ENCODE results near the gene GLRX3. TPM values are rescaled to one million over a fixed set of nuclear protein-coding genes. Genes with fewer than 3 reads are reported as not detected.
"Not testable (repeated sequence)": the region's sequence is repeated elsewhere in the genome, so short reads cannot be mapped to it uniquely, and the experiment has no call there.

GLRX3 gene
- total and polyA plus RNA-seq, 5 donors from 2014 or later: 41.4 to 123 (median 96.8) TPM

DNA sequence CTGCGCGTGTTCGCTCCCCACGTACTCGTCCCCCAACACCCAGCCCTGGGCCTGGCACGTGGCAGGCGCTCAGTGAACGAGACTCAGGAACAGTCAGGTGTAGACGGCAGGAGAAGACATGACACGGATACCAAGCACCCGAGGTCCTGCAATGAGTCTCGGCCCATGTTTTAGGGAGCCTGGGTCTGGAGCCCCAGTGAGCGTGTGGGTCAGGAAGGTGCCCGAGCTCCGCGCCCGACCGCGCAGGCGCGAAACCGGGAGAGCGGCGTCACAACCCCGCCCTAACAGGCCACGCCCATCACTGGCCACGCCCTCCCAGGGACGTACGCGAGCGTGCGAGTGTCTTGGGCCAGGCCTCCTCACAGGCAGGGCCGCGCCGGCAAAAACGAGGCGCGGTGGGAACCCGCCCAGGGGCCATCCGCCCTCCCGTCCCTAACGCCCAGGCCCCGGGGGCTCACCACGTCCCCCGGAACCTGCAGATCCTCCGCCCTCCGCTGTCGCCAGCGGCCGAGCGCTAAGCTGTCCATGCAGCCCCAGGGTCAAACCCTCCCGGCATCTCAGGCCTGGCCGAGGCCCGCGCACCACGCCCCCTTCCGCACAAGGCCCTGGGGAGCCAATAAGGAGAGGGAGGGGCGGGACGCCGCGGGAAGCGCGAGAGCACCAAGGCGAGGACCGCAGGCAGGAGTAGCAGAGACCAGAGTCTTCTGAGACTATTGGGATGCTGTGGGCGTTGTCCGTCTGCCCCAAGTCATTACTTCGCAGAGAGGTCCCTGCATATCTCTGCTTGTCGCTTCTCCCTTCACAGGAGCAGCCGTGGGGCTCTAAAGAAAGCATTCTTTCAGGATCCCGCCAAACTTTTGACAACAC is 25.7 kb upstream of the GLRX3 start, which contains the start of gene C10orf143:
C10orf143 (minus strand) TSS at position 585 of the 867 bp plus-strand sequence; CDS start at position 527, 58 bp downstream.
- Mint-ChIP-seq H3K27me3 (peaks cover 5% of the 10 kb centered on the region), H3K4me3 (peak within 1 kb of the TSS; percentile 93 to 100 (median 98)), H3K4me1 (peaks cover 14 to 59% (median 42%) of the 10 kb centered on the region in 4 donors), H3K9me3 (no peaks in the 10 kb centered on the region), H3K36me3 (peaks cover 3% of the 10 kb centered on the region), H3K27ac (peak within 1 kb of the TSS; percentile 95 to 97 (median 95))
- H3K27me3 ChIP-seq (ENCODE audit: control insufficient read depth, insufficient read depth, low read length): no peaks in the 10 kb centered on the region
- H3K4me3 ChIP-seq (ENCODE audit: low read depth, low read length): peak within 1 kb of the TSS; percentile 95
- H3K9me3 ChIP-seq (ENCODE audit: control insufficient read depth in 2 of 2, low read length in 2 of 2): no peaks in the 10 kb centered on the region
- H3K27ac ChIP-seq (ENCODE audit: insufficient read depth, low read length, poor library complexity, severe bottlenecking): peak within 1 kb of the TSS; percentile 94
- H3K4me1 ChIP-seq (ENCODE audit: control insufficient read depth, insufficient read depth, low read length, poor library complexity, severe bottlenecking): peaks cover 38% of the 10 kb centered on the region
- DNase-seq: peak; percentile 95 to 99 (median 98)
- H3K36me3 ChIP-seq (ENCODE audit: control insufficient read depth, insufficient read depth, low read length): no peaks in the 10 kb centered on the region
- peak; percentile 82 for ATAC-seq (ENCODE audit: low read depth in 2 of 2)

GRCh38 chr10:130111113-130111851 is 24.9 kb upstream of the GLRX3 start:
- peak overlapping the region; percentile 94 for H3K27ac ChIP-seq (ENCODE audit: insufficient read depth, low read length, poor library complexity, severe bottlenecking)
- peaks cover 2% of the 10 kb centered on the region for H3K36me3 Mint-ChIP-seq
- ATAC-seq (ENCODE audit: low read depth in 2 of 2) (peak; percentile 81 to 83), DNase-seq (peak; percentile 95 to 98 (median 97))
- H3K9me3 ChIP-seq (ENCODE audit: control insufficient read depth in 2 of 2, low read length in 2 of 2): no peaks in the 10 kb centered on the region
- H3K4me3 Mint-ChIP-seq: peak overlapping the region; percentile 93 to 100 (median 98)
- H3K4me1 ChIP-seq (ENCODE audit: control insufficient read depth, insufficient read depth, low read length, poor library complexity, severe bottlenecking): peaks cover 37% of the 10 kb centered on the region
- peaks cover 5% of the 10 kb centered on the region for H3K27me3 Mint-ChIP-seq
- peaks cover 14 to 57% (median 40%) of the 10 kb centered on the region in 4 donors for H3K4me1 Mint-ChIP-seq
- H3K9me3 Mint-ChIP-seq: peaks cover 0 to 1% (median 0%) of the 10 kb centered on the region in 7 donors
- H3K4me3 ChIP-seq (ENCODE audit: low read depth, low read length): peak overlapping the region; percentile 95
- no peaks in the 10 kb centered on the region for H3K27me3 ChIP-seq (ENCODE audit: control insufficient read depth, insufficient read depth, low read length)
- no peaks in the 10 kb centered on the region for H3K36me3 ChIP-seq (ENCODE audit: control insufficient read depth, insufficient read depth, low read length)
- peak overlapping the region; percentile 95 to 97 (median 95) for H3K27ac Mint-ChIP-seq

DNA sequence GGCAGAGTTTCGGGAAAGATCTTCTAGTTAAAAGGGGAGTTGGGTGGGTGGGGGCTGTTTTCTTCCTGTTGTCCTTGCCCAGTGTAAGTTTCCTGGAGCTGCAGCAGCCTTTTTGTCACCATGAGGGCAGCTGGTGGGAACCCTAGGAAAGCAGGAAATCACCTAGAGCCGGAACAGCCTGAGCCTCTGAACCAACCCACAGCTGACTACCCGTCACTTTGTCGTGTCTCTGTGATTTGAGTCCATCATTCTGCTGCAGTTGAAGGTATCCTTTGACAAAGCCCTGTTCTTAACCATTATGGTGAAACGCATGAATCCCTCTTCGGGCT is 24.4 kb upstream of the GLRX3 start:
- Histone ChIP-seq H3K4me3 (ENCODE audit: low read depth, low read length) (peak overlapping the region; percentile 69), H3K27ac (ENCODE audit: insufficient read depth, low read length, poor library complexity, severe bottlenecking) (peak overlapping the region; percentile 94), H3K9me3 (ENCODE audit: control insufficient read depth in 2 of 2, low read length in 2 of 2) (no peaks in the 10 kb centered on the region), H3K27me3 (ENCODE audit: control insufficient read depth, insufficient read depth, low read length) (no peaks in the 10 kb centered on the region), H3K36me3 (ENCODE audit: control insufficient read depth, insufficient read depth, low read length) (no peaks in the 10 kb centered on the region), H3K4me1 (ENCODE audit: control insufficient read depth, insufficient read depth, low read length, poor library complexity, severe bottlenecking) (peaks cover 32% of the 10 kb centered on the region)
- ATAC-seq (ENCODE audit: low read depth in 2 of 2) (no peak), DNase-seq (peak in 1 of 3 donors; percentile 47)
- Mint-ChIP-seq H3K4me3 (peak overlapping the region; percentile 93 to 100 (median 98)), H3K36me3 (peaks cover 4% of the 10 kb centered on the region), H3K9me3 (peaks cover 0 to 2% (median 0%) of the 10 kb centered on the region in 7 donors), H3K27ac (peak overlapping the region; percentile 88 to 97 (median 95)), H3K27me3 (peaks cover 5% of the 10 kb centered on the region), H3K4me1 (peaks cover 11 to 52% (median 35%) of the 10 kb centered on the region in 4 donors)

- peaks cover 4% of the 10 kb centered on the region for H3K36me3 Mint-ChIP-seq
- H3K27me3 Mint-ChIP-seq: peaks cover 5% of the 10 kb centered on the region
- peaks cover 0 to 8% (median 2%) of the 10 kb centered on the region in 7 donors for H3K9me3 Mint-ChIP-seq
- H3K27ac Mint-ChIP-seq: no peak overlapping the region
- DNase-seq: no peak
- H3K4me3 Mint-ChIP-seq: peak overlapping the region in 2 of 4 donors; percentile 16 to 99
- H3K9me3 ChIP-seq (ENCODE audit: control insufficient read depth in 2 of 2, low read length in 2 of 2): no peaks in the 10 kb centered on the region
- H3K4me3 ChIP-seq (ENCODE audit: low read depth, low read length): peak overlapping the region; percentile 26
- peaks cover 23% of the 10 kb centered on the region for H3K4me1 ChIP-seq (ENCODE audit: control insufficient read depth, insufficient read depth, low read length, poor library complexity, severe bottlenecking)
- no peaks in the 10 kb centered on the region for H3K36me3 ChIP-seq (ENCODE audit: control insufficient read depth, insufficient read depth, low read length)
- no peaks in the 10 kb centered on the region for H3K27me3 ChIP-seq (ENCODE audit: control insufficient read depth, insufficient read depth, low read length)
- no peak overlapping the region for H3K27ac ChIP-seq (ENCODE audit: insufficient read depth, low read length, poor library complexity, severe bottlenecking)
- ATAC-seq (ENCODE audit: low read depth in 2 of 2): no peak
- H3K4me1 Mint-ChIP-seq: peaks cover 6 to 42% (median 28%) of the 10 kb centered on the region in 4 donors
These were observed 23.4 kb upstream of the GLRX3 start for GRCh38 chr10:130112821-130113220.

DNA sequence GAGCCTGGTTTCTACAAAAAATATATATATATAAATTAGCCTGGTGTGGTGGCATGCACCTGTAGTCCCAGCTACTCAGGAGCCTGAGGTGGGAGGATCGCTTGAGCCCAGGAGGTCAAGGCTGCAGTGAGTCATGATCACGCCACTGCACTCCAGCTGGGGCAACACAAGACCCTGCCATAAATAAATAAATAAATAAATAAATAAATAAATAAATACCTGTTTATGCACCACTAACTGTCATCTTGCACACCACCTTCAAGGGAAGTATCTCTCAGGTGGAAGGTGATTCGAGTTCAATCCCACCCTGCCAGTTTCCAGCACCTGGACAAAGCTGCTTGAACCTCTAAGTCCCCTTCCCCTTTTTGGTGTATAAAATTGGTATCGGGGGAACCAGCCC is 19.2 kb upstream of the GLRX3 start:
- not testable (repeated sequence) for H3K27me3 Mint-ChIP-seq; DNase-seq; H3K27me3 ChIP-seq (ENCODE audit: control insufficient read depth, insufficient read depth, low read length); H3K4me3 Mint-ChIP-seq; H3K9me3 ChIP-seq (ENCODE audit: control insufficient read depth in 2 of 2, low read length in 2 of 2); H3K27ac ChIP-seq (ENCODE audit: insufficient read depth, low read length, poor library complexity, severe bottlenecking); H3K4me1 ChIP-seq (ENCODE audit: control insufficient read depth, insufficient read depth, low read length, poor library complexity, severe bottlenecking); H3K27ac Mint-ChIP-seq; H3K36me3 ChIP-seq (ENCODE audit: control insufficient read depth, insufficient read depth, low read length); H3K4me3 ChIP-seq (ENCODE audit: low read depth, low read length); ATAC-seq (ENCODE audit: low read depth in 2 of 2); H3K36me3 Mint-ChIP-seq
- Mint-ChIP-seq H3K4me1 (peaks cover 5 to 14% (median 8%) of the 10 kb centered on the region in 4 donors), H3K9me3 (peaks cover 0 to 13% (median 2%) of the 10 kb centered on the region in 7 donors)

GRCh38 chr10:130117535-130117934 is 18.7 kb upstream of the GLRX3 start:
- not testable (repeated sequence) for H3K27me3 Mint-ChIP-seq; H3K36me3 Mint-ChIP-seq; H3K4me1 Mint-ChIP-seq; H3K27ac ChIP-seq (ENCODE audit: insufficient read depth, low read length, poor library complexity, severe bottlenecking); H3K27me3 ChIP-seq (ENCODE audit: control insufficient read depth, insufficient read depth, low read length); ATAC-seq (ENCODE audit: low read depth in 2 of 2); DNase-seq; H3K27ac Mint-ChIP-seq; H3K36me3 ChIP-seq (ENCODE audit: control insufficient read depth, insufficient read depth, low read length); H3K9me3 ChIP-seq (ENCODE audit: control insufficient read depth in 2 of 2, low read length in 2 of 2); H3K4me1 ChIP-seq (ENCODE audit: control insufficient read depth, insufficient read depth, low read length, poor library complexity, severe bottlenecking); H3K4me3 ChIP-seq (ENCODE audit: low read depth, low read length); H3K4me3 Mint-ChIP-seq
- peaks cover 0 to 13% (median 2%) of the 10 kb centered on the region in 7 donors for H3K9me3 Mint-ChIP-seq

DNA sequence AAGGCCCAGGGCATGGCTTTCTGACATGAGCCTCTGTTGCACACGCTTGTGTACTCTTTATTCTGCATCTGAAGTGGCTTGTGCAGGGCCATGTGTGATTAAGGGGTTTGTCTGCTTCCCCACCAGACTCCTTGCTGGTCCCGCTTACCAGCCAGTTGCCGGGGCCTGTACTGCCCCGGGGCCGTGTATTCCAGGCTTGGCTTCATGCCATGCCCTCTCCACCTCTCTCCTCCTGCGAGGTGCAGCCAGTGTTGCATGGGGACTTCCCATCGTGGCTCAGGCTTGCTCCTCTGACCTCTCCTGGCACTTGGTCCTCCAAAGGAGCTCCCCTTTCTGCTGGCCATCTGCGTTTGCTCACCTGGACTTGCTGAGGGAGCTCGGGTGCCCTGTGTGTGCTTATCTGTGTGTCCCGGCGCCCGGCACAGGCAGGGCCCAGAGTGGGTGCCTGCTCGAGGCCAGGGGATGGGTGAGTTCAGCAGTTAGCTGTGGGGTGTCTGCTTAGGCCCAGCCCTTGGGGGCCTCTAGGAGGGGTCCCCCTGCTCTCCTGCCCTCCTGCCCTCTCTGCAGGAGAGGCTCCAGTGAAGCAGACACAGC is 14.6 kb upstream of the GLRX3 start:
- H3K4me1 ChIP-seq (ENCODE audit: control insufficient read depth, insufficient read depth, low read length, poor library complexity, severe bottlenecking): no peaks in the 10 kb centered on the region
- ATAC-seq (ENCODE audit: low read depth in 2 of 2) (peak in 1 of 2 donors; percentile 11), DNase-seq (no peak)
- no peaks in the 10 kb centered on the region for H3K36me3 Mint-ChIP-seq
- peaks cover 0 to 11% (median 2%) of the 10 kb centered on the region in 7 donors for H3K9me3 Mint-ChIP-seq
- H3K27me3 Mint-ChIP-seq: peaks cover 15% of the 10 kb centered on the region
- H3K27ac ChIP-seq (ENCODE audit: insufficient read depth, low read length, poor library complexity, severe bottlenecking): no peak overlapping the region
- H3K4me3 Mint-ChIP-seq: no peak overlapping the region
- H3K36me3 ChIP-seq (ENCODE audit: control insufficient read depth, insufficient read depth, low read length): no peaks in the 10 kb centered on the region
- no peaks in the 10 kb centered on the region for H3K27me3 ChIP-seq (ENCODE audit: control insufficient read depth, insufficient read depth, low read length)
- H3K4me1 Mint-ChIP-seq: no peaks in the 10 kb centered on the region
- no peaks in the 10 kb centered on the region for H3K9me3 ChIP-seq (ENCODE audit: control insufficient read depth in 2 of 2, low read length in 2 of 2)
- no peak overlapping the region for H3K4me3 ChIP-seq (ENCODE audit: low read depth, low read length)
- H3K27ac Mint-ChIP-seq: no peak overlapping the region

All from CD4-positive, CD25-positive, alpha-beta regulatory T cell (primary cell).